ENCODE measurements around the gene MATN1. TPM values are rescaled to one million over a fixed set of nuclear protein-coding genes. Genes with fewer than 3 reads are reported as not detected.

Gene MATN1
- total and polyA plus RNA-seq, 4 donors = 0.50 to 1.4 (median 0.88) TPM

GRCh38 chr1:30745834-30746208, 22.4 kb upstream of the MATN1 start:
- Histone ChIP-seq H3K27me3 (ENCODE audit: control insufficient read depth, insufficient read depth, low read length) (no peaks in the 10 kb centered on the region), H3K27ac (ENCODE audit: low read depth, low read length) (no peak overlapping the region), H3K9me3 (ENCODE audit: control insufficient read depth, insufficient read depth, low read length) (no peaks in the 10 kb centered on the region), H3K36me3 (ENCODE audit: control insufficient read depth, insufficient read depth, low read length) (no peaks in the 10 kb centered on the region), H3K4me1 (ENCODE audit: control insufficient read depth, insufficient read depth, low read length) (peaks cover 32% of the 10 kb centered on the region), H3K4me3 (ENCODE audit: low read depth, low read length) (no peak overlapping the region)
- WGBS (ENCODE audit: insufficient coverage) = 79% methylated on average over 4 of the region's 4 CpGs
- no peak for DNase-seq (ENCODE audit: low read depth in 4 of 6, low spot score in 6 of 6)

GRCh38 chr1:30745156-30745833, 21.9 kb upstream of the MATN1 start:
- no peak overlapping the region for H3K4me3 ChIP-seq (ENCODE audit: low read depth, low read length)
- no peak for DNase-seq (ENCODE audit: low read depth in 4 of 6, low spot score in 6 of 6)
- no peaks in the 10 kb centered on the region for H3K36me3 ChIP-seq (ENCODE audit: control insufficient read depth, insufficient read depth, low read length)
- H3K9me3 ChIP-seq (ENCODE audit: control insufficient read depth, insufficient read depth, low read length) = no peaks in the 10 kb centered on the region
- no peaks in the 10 kb centered on the region for H3K27me3 ChIP-seq (ENCODE audit: control insufficient read depth, insufficient read depth, low read length)
- WGBS (ENCODE audit: insufficient coverage) = 79% methylated on average over 11 of the region's 14 CpGs
- no peak overlapping the region for H3K27ac ChIP-seq (ENCODE audit: low read depth, low read length)
- H3K4me1 ChIP-seq (ENCODE audit: control insufficient read depth, insufficient read depth, low read length) = peaks cover 27% of the 10 kb centered on the region

- no peak overlapping the region for H3K4me3 ChIP-seq (ENCODE audit: low read depth, low read length)
- no peak overlapping the region for H3K27ac ChIP-seq (ENCODE audit: low read depth, low read length)
- no peaks in the 10 kb centered on the region for H3K9me3 ChIP-seq (ENCODE audit: control insufficient read depth, insufficient read depth, low read length)
- no peak for DNase-seq (ENCODE audit: low read depth in 4 of 6, low spot score in 6 of 6)
- no peaks in the 10 kb centered on the region for H3K27me3 ChIP-seq (ENCODE audit: control insufficient read depth, insufficient read depth, low read length)
- H3K36me3 ChIP-seq (ENCODE audit: control insufficient read depth, insufficient read depth, low read length) = no peaks in the 10 kb centered on the region
- WGBS (ENCODE audit: insufficient coverage) = 90% methylated on average over 4 of the region's 7 CpGs
- peaks cover 19% of the 10 kb centered on the region for H3K4me1 ChIP-seq (ENCODE audit: control insufficient read depth, insufficient read depth, low read length)
Observed at GRCh38 chr1:30744060-30744756, 20.8 kb upstream of the MATN1 start.

- H3K27ac ChIP-seq (ENCODE audit: low read depth, low read length) = no peak overlapping the region
- peaks cover 14% of the 10 kb centered on the region for H3K4me1 ChIP-seq (ENCODE audit: control insufficient read depth, insufficient read depth, low read length)
- no peak overlapping the region for H3K4me3 ChIP-seq (ENCODE audit: low read depth, low read length)
- H3K27me3 ChIP-seq (ENCODE audit: control insufficient read depth, insufficient read depth, low read length) = no peaks in the 10 kb centered on the region
- no peaks in the 10 kb centered on the region for H3K36me3 ChIP-seq (ENCODE audit: control insufficient read depth, insufficient read depth, low read length)
- no peaks in the 10 kb centered on the region for H3K9me3 ChIP-seq (ENCODE audit: control insufficient read depth, insufficient read depth, low read length)
- 85% methylated on average over 2 of the region's 4 CpGs for WGBS (ENCODE audit: insufficient coverage)
- DNase-seq (ENCODE audit: low read depth in 4 of 6, low spot score in 6 of 6) = no peak
Observed at GRCh38 chr1:30743584-30744059, 20.2 kb upstream of the MATN1 start.

GRCh38 chr1:30742963-30743559, 19.7 kb upstream of the MATN1 start:
- peak in 1 of 6 donors; percentile 18 for DNase-seq (ENCODE audit: low read depth in 4 of 6, low spot score in 6 of 6)
- 100% methylated on average over 1 of the region's 3 CpGs for WGBS (ENCODE audit: insufficient coverage)
- Histone ChIP-seq H3K4me1 (ENCODE audit: control insufficient read depth, insufficient read depth, low read length) (peaks cover 8% of the 10 kb centered on the region), H3K36me3 (ENCODE audit: control insufficient read depth, insufficient read depth, low read length) (no peaks in the 10 kb centered on the region), H3K4me3 (ENCODE audit: low read depth, low read length) (no peak overlapping the region), H3K27me3 (ENCODE audit: control insufficient read depth, insufficient read depth, low read length) (no peaks in the 10 kb centered on the region), H3K27ac (ENCODE audit: low read depth, low read length) (no peak overlapping the region), H3K9me3 (ENCODE audit: control insufficient read depth, insufficient read depth, low read length) (no peaks in the 10 kb centered on the region)

GRCh38 chr1:30742300-30742962, 19.0 kb upstream of the MATN1 start:
- WGBS (ENCODE audit: insufficient coverage) = 87% methylated on average over 8 of the region's 11 CpGs
- H3K4me3 ChIP-seq (ENCODE audit: low read depth, low read length) = no peak overlapping the region
- peaks cover 2% of the 10 kb centered on the region for H3K4me1 ChIP-seq (ENCODE audit: control insufficient read depth, insufficient read depth, low read length)
- H3K27me3 ChIP-seq (ENCODE audit: control insufficient read depth, insufficient read depth, low read length) = no peaks in the 10 kb centered on the region
- no peak overlapping the region for H3K27ac ChIP-seq (ENCODE audit: low read depth, low read length)
- no peak for DNase-seq (ENCODE audit: low read depth in 4 of 6, low spot score in 6 of 6)
- H3K36me3 ChIP-seq (ENCODE audit: control insufficient read depth, insufficient read depth, low read length) = no peaks in the 10 kb centered on the region
- no peaks in the 10 kb centered on the region for H3K9me3 ChIP-seq (ENCODE audit: control insufficient read depth, insufficient read depth, low read length)

- no peak for DNase-seq (ENCODE audit: low read depth in 4 of 6, low spot score in 6 of 6)
- 64% methylated on average over 9 of the region's 12 CpGs for WGBS (ENCODE audit: insufficient coverage)
- no peaks in the 10 kb centered on the region for H3K27me3 ChIP-seq (ENCODE audit: control insufficient read depth, insufficient read depth, low read length)
- no peaks in the 10 kb centered on the region for H3K4me1 ChIP-seq (ENCODE audit: control insufficient read depth, insufficient read depth, low read length)
- no peak overlapping the region for H3K4me3 ChIP-seq (ENCODE audit: low read depth, low read length)
- H3K9me3 ChIP-seq (ENCODE audit: control insufficient read depth, insufficient read depth, low read length) = no peaks in the 10 kb centered on the region
- H3K36me3 ChIP-seq (ENCODE audit: control insufficient read depth, insufficient read depth, low read length) = no peaks in the 10 kb centered on the region
- H3K27ac ChIP-seq (ENCODE audit: low read depth, low read length) = no peak overlapping the region
Observed at GRCh38 chr1:30741239-30741894, 18.0 kb upstream of the MATN1 start.

GRCh38 chr1:30740251-30741238, 17.2 kb upstream of the MATN1 start:
- Histone ChIP-seq H3K27me3 (ENCODE audit: control insufficient read depth, insufficient read depth, low read length) (no peaks in the 10 kb centered on the region), H3K27ac (ENCODE audit: low read depth, low read length) (no peak overlapping the region)
- 75% methylated on average over 9 of the region's 15 CpGs for WGBS (ENCODE audit: insufficient coverage)

More at GRCh38 chr1:30740251-30741238, 17.2 kb upstream of the MATN1 start:
- Histone ChIP-seq H3K4me3 (ENCODE audit: low read depth, low read length) (no peak overlapping the region), H3K4me1 (ENCODE audit: control insufficient read depth, insufficient read depth, low read length) (no peaks in the 10 kb centered on the region), H3K9me3 (ENCODE audit: control insufficient read depth, insufficient read depth, low read length) (no peaks in the 10 kb centered on the region), H3K36me3 (ENCODE audit: control insufficient read depth, insufficient read depth, low read length) (no peaks in the 10 kb centered on the region)
- DNase-seq (ENCODE audit: low read depth in 4 of 6, low spot score in 6 of 6) = no peak
